Medulla oblongata (tissue), 1 donor: ENCODE results near the gene DCDC1.
A peak's percentile ranks its signal among the peaks of the same experiment; 100 is the strongest.

Source experiments
- DNase-seq: peaks from one replicate; pipeline ENCODE4 v3.0.0-alpha.2; 2015; ENCODE audit errors: extremely low spot score

The DCDC1 gene

GRCh38 chr11:30908857-30909256 is 460.7 kb downstream of the DCDC1 start:
- no peak for DNase-seq

GRCh38 chr11:30908272-30908671 is 461.3 kb downstream of the DCDC1 start:
- no peak for DNase-seq

GRCh38 chr11:30902929-30903328 is 466.6 kb downstream of the DCDC1 start:
- no peak for DNase-seq

- DNase-seq: no peak
Observed at GRCh38 chr11:30895046-30895445, 474.5 kb downstream of the DCDC1 start.

GRCh38 chr11:30893318-30893717 is 476.2 kb downstream of the DCDC1 start:
- DNase-seq: peak; percentile 12

GRCh38 chr11:30889143-30889794 is 480.3 kb downstream of the DCDC1 start:
- no peak for DNase-seq

GRCh38 chr11:30879322-30880005 is 490.1 kb downstream of the DCDC1 start:
- DNase-seq: peak; percentile 9

GRCh38 chr11:30878400-30878799 is 491.1 kb downstream of the DCDC1 start:
- no peak for DNase-seq

- DNase-seq: no peak
Observed at GRCh38 chr11:30876663-30877396, 492.7 kb downstream of the DCDC1 start.

- no peak for DNase-seq
Observed at GRCh38 chr11:30876228-30876627, 493.3 kb downstream of the DCDC1 start.

- DNase-seq: no peak
Observed at GRCh38 chr11:30875806-30876205, 493.7 kb downstream of the DCDC1 start.

- DNase-seq: no peak
Observed at GRCh38 chr11:30873924-30874610, 495.5 kb downstream of the DCDC1 start.

- no peak for DNase-seq
Observed at GRCh38 chr11:30868626-30869081, 500.9 kb downstream of the DCDC1 start.

- DNase-seq: no peak
Observed at GRCh38 chr11:30863209-30863608, 506.3 kb downstream of the DCDC1 start.

- no peak for DNase-seq
Observed at GRCh38 chr11:30861531-30861930, 508.0 kb downstream of the DCDC1 start.

- DNase-seq: no peak
Observed at GRCh38 chr11:30861064-30861463, 508.5 kb downstream of the DCDC1 start.

GRCh38 chr11:30860146-30860545 is 509.4 kb downstream of the DCDC1 start:
- no peak for DNase-seq

- no peak for DNase-seq
Observed at GRCh38 chr11:30859669-30860068, 509.9 kb downstream of the DCDC1 start.

- peak; percentile 21 for DNase-seq
Observed at GRCh38 chr11:30855383-30856006, 514.0 kb downstream of the DCDC1 start.

GRCh38 chr11:30853439-30853838 is 516.1 kb downstream of the DCDC1 start:
- no peak for DNase-seq

GRCh38 chr11:30852645-30853044 is 516.9 kb downstream of the DCDC1 start:
- DNase-seq: no peak

GRCh38 chr11:30852091-30852490 is 517.4 kb downstream of the DCDC1 start:
- DNase-seq: no peak
